Measurements from ENCODE around the gene IMMP1L.

The IMMP1L gene

GRCh38 chr11:31445621-31446020 lies 63.8 kb downstream of the IMMP1L start:
- no peaks in the 10 kb centered on the region for H3K9me3 ChIP-seq
- H3K4me1 ChIP-seq, result peaks cover 11% of the 10 kb centered on the region
- H3K36me3 ChIP-seq (replicated peaks), result no peaks in the 10 kb centered on the region
- no peaks in the 10 kb centered on the region for H3K27me3 ChIP-seq (ENCODE audit: low read depth)
- in situ Hi-C loops (cut with MboI; ENCODE audit: low sequenced_read_pairs), result no loop called here
- H3K4me3 ChIP-seq, result no peak overlapping the region
- no peak for DNase-seq (ENCODE audit: low spot score in 2 of 2)

- H3K27me3 ChIP-seq (ENCODE audit: low read depth), result no peaks in the 10 kb centered on the region
- no peak overlapping the region for H3K4me3 ChIP-seq
- peaks cover 11% of the 10 kb centered on the region for H3K4me1 ChIP-seq
- in situ Hi-C loops (cut with MboI; ENCODE audit: low sequenced_read_pairs), result no loop called here
- no peaks in the 10 kb centered on the region for H3K9me3 ChIP-seq
- DNase-seq (ENCODE audit: low spot score in 2 of 2), result no peak
- H3K36me3 ChIP-seq (replicated peaks), result no peaks in the 10 kb centered on the region
Observed at GRCh38 chr11:31443802-31444201, 65.6 kb downstream of the IMMP1L start.

GRCh38 chr11:31442086-31442485 lies 67.3 kb downstream of the IMMP1L start:
- in situ Hi-C loops (cut with MboI; ENCODE audit: low sequenced_read_pairs), result no loop called here
- no peaks in the 10 kb centered on the region for H3K9me3 ChIP-seq
- peaks cover 11% of the 10 kb centered on the region for H3K4me1 ChIP-seq
- H3K4me3 ChIP-seq, result no peak overlapping the region
- DNase-seq (ENCODE audit: low spot score in 2 of 2), result peak; percentile 64 to 65
- H3K27me3 ChIP-seq (ENCODE audit: low read depth), result no peaks in the 10 kb centered on the region
- H3K36me3 ChIP-seq (replicated peaks), result no peaks in the 10 kb centered on the region

DNA sequence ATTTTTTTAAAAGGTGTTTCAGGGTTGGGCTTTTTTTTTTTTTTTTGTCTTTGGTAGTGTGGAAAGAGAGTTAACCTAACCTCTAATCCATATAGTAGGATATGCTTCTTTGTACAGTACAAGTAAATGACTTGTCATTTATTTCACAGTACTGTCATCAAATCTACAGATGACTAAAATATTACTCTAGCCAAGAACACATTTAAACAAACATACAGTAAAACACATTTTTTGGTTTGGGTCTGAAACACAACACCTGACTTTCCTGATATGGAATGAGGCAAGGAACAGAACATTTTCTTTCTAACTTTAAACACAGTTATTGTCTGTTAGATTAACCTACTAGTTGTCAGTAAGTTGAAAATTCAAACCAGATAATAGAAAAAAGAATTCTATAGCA lies 68.1 kb downstream of the IMMP1L start:
- Histone ChIP-seq H3K9me3 (no peaks in the 10 kb centered on the region), H3K27me3 (ENCODE audit: low read depth) (no peaks in the 10 kb centered on the region), H3K4me3 (no peak overlapping the region), H3K36me3 (replicated peaks) (no peaks in the 10 kb centered on the region), H3K4me1 (peaks cover 11% of the 10 kb centered on the region)
- in situ Hi-C loops (cut with MboI; ENCODE audit: low sequenced_read_pairs), result no loop called here
- no peak for DNase-seq (ENCODE audit: low spot score in 2 of 2)

DNA sequence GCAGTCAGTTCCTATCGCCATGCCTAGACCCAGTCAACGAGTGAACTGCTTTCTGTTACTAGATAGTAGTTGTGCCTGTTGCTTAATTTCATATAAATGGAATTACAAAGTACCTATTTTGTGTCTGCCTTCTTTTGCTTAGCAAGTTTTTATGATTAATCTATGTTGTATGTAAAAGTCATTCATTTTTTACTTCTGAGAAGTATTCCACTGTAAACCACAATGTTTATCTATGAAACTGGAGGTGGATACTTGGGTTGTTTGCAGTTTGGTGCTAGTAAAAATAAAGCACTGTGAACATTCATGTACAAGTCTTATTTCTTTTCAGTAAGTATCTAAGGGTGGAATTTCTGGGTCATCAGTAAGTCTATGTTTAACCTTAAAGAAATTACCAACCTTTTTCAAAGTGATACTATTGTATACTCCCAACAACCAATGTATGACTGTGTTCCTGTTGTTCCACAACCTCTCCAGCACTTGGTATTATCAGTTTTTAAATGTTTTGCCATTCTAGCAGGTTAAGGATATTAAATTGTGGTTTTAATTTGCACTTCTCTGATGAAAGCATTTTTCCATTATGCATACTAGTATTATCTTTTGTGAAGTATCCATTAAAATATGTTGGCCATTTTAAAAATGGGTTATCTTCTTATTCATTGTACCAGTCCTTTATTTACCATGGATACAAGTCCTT lies 71.5 kb downstream of the IMMP1L start:
- H3K9me3 ChIP-seq, result no peaks in the 10 kb centered on the region
- in situ Hi-C loops (cut with MboI; ENCODE audit: low sequenced_read_pairs), result no loop called here
- DNase-seq (ENCODE audit: low spot score in 2 of 2), result no peak

GRCh38 chr11:31433851-31434250 lies 75.6 kb downstream of the IMMP1L start:
- Histone ChIP-seq H3K9me3 (no peaks in the 10 kb centered on the region), H3K4me3 (no peak overlapping the region), H3K27me3 (ENCODE audit: low read depth) (no peaks in the 10 kb centered on the region), H3K4me1 (no peaks in the 10 kb centered on the region), H3K36me3 (replicated peaks) (no peaks in the 10 kb centered on the region)
- in situ Hi-C loops (cut with MboI; ENCODE audit: low sequenced_read_pairs), result no loop called here
- DNase-seq (ENCODE audit: low spot score in 2 of 2), result no peak

More for the DNA sequence above, 71.5 kb downstream of the IMMP1L start:
- H3K4me3 ChIP-seq, result no peak overlapping the region
- H3K4me1 ChIP-seq, result peaks cover 11% of the 10 kb centered on the region
- no peaks in the 10 kb centered on the region for H3K36me3 ChIP-seq (replicated peaks)
- H3K27me3 ChIP-seq (ENCODE audit: low read depth), result no peaks in the 10 kb centered on the region

DNA sequence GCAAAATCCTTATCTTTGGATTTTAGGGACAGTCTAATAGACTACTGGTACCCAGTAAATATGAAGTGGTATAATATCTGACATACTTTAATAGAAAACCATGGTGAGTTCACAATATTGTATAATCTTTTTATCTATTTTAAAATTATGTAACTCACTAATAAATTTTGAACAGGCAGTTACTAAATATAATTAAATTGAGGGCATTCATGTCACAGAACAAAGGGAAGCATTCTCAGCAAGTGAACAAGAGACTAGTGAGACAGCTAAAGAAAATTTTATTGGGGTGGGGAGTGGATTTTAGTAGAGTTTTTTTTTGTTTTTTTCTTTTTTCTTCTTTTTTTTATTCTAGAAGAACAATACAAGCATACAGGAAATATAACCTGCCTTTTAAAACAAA lies 84.8 kb downstream of the IMMP1L start:
- peaks cover 13% of the 10 kb centered on the region for H3K4me1 ChIP-seq
- no peaks in the 10 kb centered on the region for H3K9me3 ChIP-seq
- no peaks in the 10 kb centered on the region for H3K27me3 ChIP-seq (ENCODE audit: low read depth)
- H3K4me3 ChIP-seq, result no peak overlapping the region
- in situ Hi-C loops (cut with MboI; ENCODE audit: low sequenced_read_pairs), result no loop called here
- no peak for DNase-seq (ENCODE audit: low spot score in 2 of 2)
- no peaks in the 10 kb centered on the region for H3K36me3 ChIP-seq (replicated peaks)

DNA sequence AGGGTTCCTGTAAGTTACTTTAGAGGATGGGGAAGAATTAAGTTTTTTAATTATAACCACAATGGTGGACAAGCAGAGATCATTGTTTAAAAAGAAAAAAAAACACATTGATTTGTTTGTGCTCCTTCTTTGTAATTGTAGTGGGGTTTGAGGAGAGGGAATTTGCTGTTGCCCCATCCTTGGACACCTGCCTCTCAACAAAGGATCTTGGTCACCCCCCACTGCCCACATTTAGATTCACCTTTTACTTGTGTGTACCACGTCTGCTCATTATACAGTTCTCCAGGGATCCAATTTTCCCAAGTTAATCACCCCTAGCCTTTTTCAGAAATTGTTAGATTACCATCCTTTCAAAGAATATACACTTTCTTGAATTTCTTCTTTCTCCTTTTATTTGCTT lies 86.7 kb downstream of the IMMP1L start:
- no peaks in the 10 kb centered on the region for H3K36me3 ChIP-seq (replicated peaks)
- DNase-seq (ENCODE audit: low spot score in 2 of 2), result no peak
- in situ Hi-C loops (cut with MboI; ENCODE audit: low sequenced_read_pairs), result no loop called here
- H3K4me3 ChIP-seq, result no peak overlapping the region
- peaks cover 13% of the 10 kb centered on the region for H3K4me1 ChIP-seq
- no peaks in the 10 kb centered on the region for H3K9me3 ChIP-seq
- no peaks in the 10 kb centered on the region for H3K27me3 ChIP-seq (ENCODE audit: low read depth)

GRCh38 chr11:31421820-31422219 lies 87.6 kb downstream of the IMMP1L start:
- DNase-seq (ENCODE audit: low spot score in 2 of 2), result peak in 1 of 2 experiments; percentile 80
- in situ Hi-C loops (cut with MboI; ENCODE audit: low sequenced_read_pairs), result no loop called here
- Histone ChIP-seq H3K4me3 (no peak overlapping the region), H3K4me1 (peaks cover 13% of the 10 kb centered on the region), H3K36me3 (replicated peaks) (no peaks in the 10 kb centered on the region), H3K27me3 (ENCODE audit: low read depth) (no peaks in the 10 kb centered on the region), H3K9me3 (no peaks in the 10 kb centered on the region)

- no peak overlapping the region for H3K4me3 ChIP-seq
- in situ Hi-C loops (cut with MboI; ENCODE audit: low sequenced_read_pairs), result no loop called here
- H3K27me3 ChIP-seq (ENCODE audit: low read depth), result no peaks in the 10 kb centered on the region
- no peaks in the 10 kb centered on the region for H3K36me3 ChIP-seq (replicated peaks)
- DNase-seq (ENCODE audit: low spot score in 2 of 2), result no peak
- no peaks in the 10 kb centered on the region for H3K9me3 ChIP-seq
- peaks cover 13% of the 10 kb centered on the region for H3K4me1 ChIP-seq
Observed at GRCh38 chr11:31419669-31420068, 89.8 kb downstream of the IMMP1L start.

- in situ Hi-C loops (cut with MboI; ENCODE audit: low sequenced_read_pairs), result no loop called here
Observed at GRCh38 chr11:31419138-31419537, 90.3 kb downstream of the IMMP1L start.

GRCh38 chr11:31417816-31418215 lies 91.6 kb downstream of the IMMP1L start:
- Histone ChIP-seq H3K4me1 (peaks cover 13% of the 10 kb centered on the region), H3K4me3 (no peak overlapping the region), H3K36me3 (replicated peaks) (no peaks in the 10 kb centered on the region), H3K27me3 (ENCODE audit: low read depth) (no peaks in the 10 kb centered on the region), H3K9me3 (no peaks in the 10 kb centered on the region)
- in situ Hi-C loops (cut with MboI; ENCODE audit: low sequenced_read_pairs), result no loop called here
- no peak for DNase-seq (ENCODE audit: low spot score in 2 of 2)

More at GRCh38 chr11:31419138-31419537, 90.3 kb downstream of the IMMP1L start:
- H3K36me3 ChIP-seq (replicated peaks), result no peaks in the 10 kb centered on the region
- H3K4me1 ChIP-seq, result peaks cover 13% of the 10 kb centered on the region
- no peaks in the 10 kb centered on the region for H3K27me3 ChIP-seq (ENCODE audit: low read depth)
- no peak for DNase-seq (ENCODE audit: low spot score in 2 of 2)
- no peaks in the 10 kb centered on the region for H3K9me3 ChIP-seq
- H3K4me3 ChIP-seq, result no peak overlapping the region

DNA sequence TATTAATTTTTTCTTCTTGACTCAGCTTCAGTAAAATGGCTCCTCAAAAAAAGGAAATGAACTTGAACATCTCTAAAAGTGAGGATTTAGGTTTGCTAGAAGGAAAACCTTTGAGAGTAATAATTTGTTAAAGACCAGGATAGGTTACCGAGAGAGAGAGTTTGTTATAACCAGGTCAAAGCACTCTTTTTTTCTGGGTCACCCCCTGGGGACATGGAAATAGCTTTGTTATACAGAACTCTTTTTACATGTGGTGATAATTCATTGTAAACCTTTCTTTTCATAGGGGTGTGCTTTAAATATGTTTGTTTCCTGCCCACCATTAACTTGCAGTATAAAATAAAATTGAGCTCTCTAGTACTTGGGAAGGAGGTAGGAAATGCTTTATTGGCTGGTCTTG lies 92.1 kb downstream of the IMMP1L start:
- H3K27me3 ChIP-seq (ENCODE audit: low read depth), result no peaks in the 10 kb centered on the region
- in situ Hi-C loops (cut with MboI; ENCODE audit: low sequenced_read_pairs), result no loop called here
- no peaks in the 10 kb centered on the region for H3K36me3 ChIP-seq (replicated peaks)
- no peak overlapping the region for H3K4me3 ChIP-seq
- H3K9me3 ChIP-seq, result no peaks in the 10 kb centered on the region
- no peak for DNase-seq (ENCODE audit: low spot score in 2 of 2)
- peaks cover 12% of the 10 kb centered on the region for H3K4me1 ChIP-seq

DNA sequence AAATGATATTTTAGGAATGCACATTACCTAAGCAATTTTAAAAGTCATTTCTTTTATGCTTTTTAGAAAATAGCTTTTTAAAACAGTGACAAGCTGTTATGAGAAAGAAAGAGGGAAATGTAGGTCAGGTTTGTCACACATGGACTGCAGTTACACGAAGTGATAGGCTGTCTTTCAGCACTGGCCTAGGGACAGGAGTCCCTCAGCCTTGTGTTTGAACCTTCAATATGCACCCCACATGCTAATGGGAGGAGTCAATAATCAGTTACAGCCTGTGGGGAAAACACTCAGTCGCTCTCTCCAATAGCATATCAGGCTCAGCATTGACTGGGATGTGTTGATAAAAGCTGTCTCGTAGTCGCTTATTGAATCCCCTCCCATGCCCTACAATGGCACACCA lies 94.0 kb downstream of the IMMP1L start:
- Histone ChIP-seq H3K4me1 (no peaks in the 10 kb centered on the region), H3K4me3 (no peak overlapping the region), H3K27me3 (ENCODE audit: low read depth) (no peaks in the 10 kb centered on the region), H3K9me3 (no peaks in the 10 kb centered on the region), H3K36me3 (replicated peaks) (no peaks in the 10 kb centered on the region)
- DNase-seq (ENCODE audit: low spot score in 2 of 2), result no peak
- in situ Hi-C loops (cut with MboI; ENCODE audit: low sequenced_read_pairs), result no loop called here

GRCh38 chr11:31414338-31414737 lies 95.1 kb downstream of the IMMP1L start:
- in situ Hi-C loops (cut with MboI; ENCODE audit: low sequenced_read_pairs), result no loop called here
- no peak for DNase-seq (ENCODE audit: low spot score in 2 of 2)
- no peaks in the 10 kb centered on the region for H3K27me3 ChIP-seq (ENCODE audit: low read depth)
- H3K9me3 ChIP-seq, result no peaks in the 10 kb centered on the region
- H3K4me1 ChIP-seq, result no peaks in the 10 kb centered on the region
- no peak overlapping the region for H3K4me3 ChIP-seq
- no peaks in the 10 kb centered on the region for H3K36me3 ChIP-seq (replicated peaks)
